C1 segment of cervical spinal cord (tissue), 14 donors: ENCODE data around the gene CHST4.
"Not testable (repeated sequence)": the region's sequence is repeated elsewhere in the genome, so short reads cannot be mapped to it uniquely, and the experiment has no call there.

Experiments
- DNase-seq, 14 donors: peaks; one replicate each; lab custom pipeline; 2025; lab: John Stamatoyannopoulos, UW

Gene CHST4

GRCh38 chr16:71526111-71526631 is at the start of gene CHST4:
CHST4 (plus strand) TSS chr16:71526426; CDS start chr16:71536678, 10,252 bp downstream.
- no peak for DNase-seq

- DNase-seq, result no peak
Observed at GRCh38 chr16:71476457-71477124, 49.6 kb upstream of the CHST4 start.

GRCh38 chr16:71479420-71479819 is 46.8 kb upstream of the CHST4 start:
- DNase-seq, result no peak

GRCh38 chr16:71480956-71481355 is 45.3 kb upstream of the CHST4 start:
- DNase-seq, result no peak

- DNase-seq, result no peak
Observed at GRCh38 chr16:71482569-71482968, 43.7 kb upstream of the CHST4 start.

GRCh38 chr16:71484006-71484893 is 42.0 kb upstream of the CHST4 start:
- peak; percentile 23 to 91 (median 85) for DNase-seq

- DNase-seq, result no peak
Observed at GRCh38 chr16:71489122-71489521, 37.1 kb upstream of the CHST4 start, which contains the start of gene ZNF19. ZNF19 (minus strand) TSS chr16:71489324; CDS start chr16:71482114, 7,210 bp downstream.

- DNase-seq, result no peak
Observed at GRCh38 chr16:71490361-71490760, 35.9 kb upstream of the CHST4 start.

- DNase-seq, result no peak
Observed at GRCh38 chr16:71491054-71491453, 35.2 kb upstream of the CHST4 start.

- no peak for DNase-seq
Observed at GRCh38 chr16:71492786-71493185, 33.4 kb upstream of the CHST4 start.

- DNase-seq, result no peak
Observed at GRCh38 chr16:71493213-71493612, 33.0 kb upstream of the CHST4 start.

- no peak for DNase-seq
Observed at GRCh38 chr16:71498031-71498430, 28.2 kb upstream of the CHST4 start.

- DNase-seq, result peak in 4 of 14 donors; percentile 3 to 12 (median 8)
Observed at GRCh38 chr16:71499775-71500364, 26.4 kb upstream of the CHST4 start.

GRCh38 chr16:71500964-71501363 is 25.3 kb upstream of the CHST4 start:
- DNase-seq, result no peak

- no peak for DNase-seq
Observed at GRCh38 chr16:71501547-71501946, 24.7 kb upstream of the CHST4 start.

- DNase-seq, result not testable (repeated sequence)
Observed at GRCh38 chr16:71504051-71504450, 22.2 kb upstream of the CHST4 start.

- no peak for DNase-seq
Observed at GRCh38 chr16:71504901-71505300, 21.3 kb upstream of the CHST4 start.

GRCh38 chr16:71507061-71507460 is 19.2 kb upstream of the CHST4 start:
- DNase-seq, result no peak

- no peak for DNase-seq
Observed at GRCh38 chr16:71513302-71513701, 12.9 kb upstream of the CHST4 start.

- DNase-seq, result no peak
Observed at GRCh38 chr16:71514476-71514875, 11.8 kb upstream of the CHST4 start.

GRCh38 chr16:71515026-71515425 is 11.2 kb upstream of the CHST4 start:
- DNase-seq, result no peak

GRCh38 chr16:71520550-71520949 is 5.7 kb upstream of the CHST4 start:
- DNase-seq, result no peak
